GM21619 (cell line): ENCODE data around the gene CSGALNACT2.
A peak's percentile ranks its signal among the peaks of the same experiment; 100 is the strongest.
"Not testable (repeated sequence)": the region's sequence is repeated elsewhere in the genome, so short reads cannot be mapped to it uniquely, and the experiment has no call there.

Source experiments
- ATAC-seq: cut with Tn5 transposase; IDR thresholded peaks from one replicate; pipeline ENCODE4 v1.9.1; 2021; ENCODE audit not compliant: unreplicated experiment

CSGALNACT2 gene

DNA sequence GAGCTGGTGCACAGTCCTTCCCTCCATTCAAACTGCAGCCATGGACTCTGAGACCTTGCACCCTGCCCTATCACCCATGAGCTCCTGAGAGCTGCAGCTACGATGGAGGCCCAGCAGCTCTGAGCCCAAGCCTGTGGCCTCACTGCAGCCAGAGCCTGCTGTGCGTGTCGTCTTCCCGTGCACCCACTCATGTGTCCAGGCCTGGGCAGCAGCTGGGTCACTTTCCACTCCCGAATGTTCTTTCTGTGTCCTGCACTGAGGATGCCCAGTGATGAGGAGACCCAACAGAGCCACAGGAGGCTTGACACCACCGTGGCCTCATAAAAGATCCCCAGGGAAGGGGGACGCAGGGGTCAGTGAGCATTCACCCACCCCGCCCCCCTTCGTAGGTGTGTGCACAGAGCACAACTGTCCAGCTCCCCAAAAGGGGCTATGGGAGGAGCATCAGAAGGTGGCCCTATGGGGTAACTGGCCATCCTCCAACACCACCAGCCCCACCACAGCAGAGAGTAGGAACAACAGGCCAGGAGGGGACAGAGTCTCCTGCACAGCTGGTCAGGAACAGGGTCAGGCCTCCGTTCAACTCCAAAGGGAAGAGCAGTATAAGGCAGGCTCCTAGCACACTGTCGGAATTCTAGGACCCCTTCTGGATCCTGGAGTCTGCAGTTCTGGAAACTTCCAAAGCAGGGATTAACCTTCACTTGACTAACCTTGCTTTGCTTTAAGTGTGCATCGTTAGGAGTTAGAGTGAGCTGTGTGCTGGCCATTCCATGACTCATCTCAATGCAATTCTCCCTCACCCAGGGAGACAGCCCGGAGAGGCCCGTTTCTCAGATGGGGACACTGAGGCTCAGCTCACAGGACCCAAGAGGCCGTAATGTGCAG, 76.1 kb downstream of the CSGALNACT2 start:
- ATAC-seq: no peak

DNA sequence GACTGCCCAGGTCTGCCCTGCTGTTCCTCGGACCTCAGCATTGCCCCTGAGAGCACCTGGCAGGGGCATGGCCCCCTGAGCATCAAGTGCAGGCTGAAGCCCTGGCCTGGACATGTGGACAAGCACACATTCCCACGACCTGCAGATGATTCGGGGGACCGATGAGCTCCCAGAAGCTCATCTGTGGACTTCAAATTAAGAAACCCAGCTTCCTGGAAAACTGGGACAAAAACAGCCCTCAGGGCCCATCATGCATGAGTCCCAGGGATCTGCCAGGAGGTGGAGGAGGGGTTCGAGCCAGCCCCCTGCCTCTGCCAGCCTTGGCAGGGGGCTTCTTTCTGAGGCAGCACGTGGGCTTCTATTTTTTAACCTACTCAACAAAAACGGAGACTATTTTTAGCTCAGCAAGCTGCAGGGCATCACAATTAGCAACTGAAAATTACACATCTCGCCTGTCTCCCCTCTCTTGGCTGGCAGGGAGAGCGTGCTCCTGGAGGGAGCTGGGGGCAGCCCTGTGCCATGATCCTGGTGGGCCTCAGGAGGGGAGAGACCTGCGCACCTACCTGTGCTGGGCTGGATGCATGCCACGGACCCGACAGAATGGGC, 76.8 kb downstream of the CSGALNACT2 start:
- ATAC-seq: no peak

DNA sequence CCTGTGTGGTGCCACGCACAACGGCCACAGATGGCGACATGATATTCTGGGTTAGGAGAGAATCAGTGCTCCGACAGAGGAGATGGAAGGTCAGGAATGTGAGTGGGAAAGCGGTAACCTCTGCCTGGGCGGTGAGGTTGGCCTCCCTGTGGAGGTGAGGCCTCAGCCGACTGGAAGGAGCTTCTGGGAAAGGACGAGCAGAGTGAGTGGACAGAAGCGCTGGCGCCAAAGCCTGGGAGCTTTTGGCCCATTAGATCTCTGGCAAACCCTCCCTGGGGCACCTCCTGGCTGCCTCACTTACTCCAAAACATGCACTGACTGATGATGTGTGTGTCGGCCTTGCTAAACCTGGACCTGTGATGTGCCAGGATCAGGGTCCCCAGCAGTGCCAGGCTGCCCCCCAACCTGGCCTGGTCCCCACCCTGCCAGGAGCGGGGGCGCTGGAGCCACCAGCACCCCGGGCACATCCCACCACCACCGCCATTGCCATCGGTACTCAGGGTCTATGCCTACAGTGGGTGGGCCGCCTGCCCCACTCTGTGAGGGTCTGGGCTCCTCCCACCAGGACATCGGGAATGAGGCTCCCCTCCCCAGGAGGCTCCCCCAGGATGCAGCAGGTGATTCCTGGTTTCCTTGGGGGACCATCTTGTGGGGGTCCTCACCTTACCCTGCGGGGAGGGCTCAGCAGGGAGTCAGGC, 77.7 kb downstream of the CSGALNACT2 start:
- no peak for ATAC-seq

DNA sequence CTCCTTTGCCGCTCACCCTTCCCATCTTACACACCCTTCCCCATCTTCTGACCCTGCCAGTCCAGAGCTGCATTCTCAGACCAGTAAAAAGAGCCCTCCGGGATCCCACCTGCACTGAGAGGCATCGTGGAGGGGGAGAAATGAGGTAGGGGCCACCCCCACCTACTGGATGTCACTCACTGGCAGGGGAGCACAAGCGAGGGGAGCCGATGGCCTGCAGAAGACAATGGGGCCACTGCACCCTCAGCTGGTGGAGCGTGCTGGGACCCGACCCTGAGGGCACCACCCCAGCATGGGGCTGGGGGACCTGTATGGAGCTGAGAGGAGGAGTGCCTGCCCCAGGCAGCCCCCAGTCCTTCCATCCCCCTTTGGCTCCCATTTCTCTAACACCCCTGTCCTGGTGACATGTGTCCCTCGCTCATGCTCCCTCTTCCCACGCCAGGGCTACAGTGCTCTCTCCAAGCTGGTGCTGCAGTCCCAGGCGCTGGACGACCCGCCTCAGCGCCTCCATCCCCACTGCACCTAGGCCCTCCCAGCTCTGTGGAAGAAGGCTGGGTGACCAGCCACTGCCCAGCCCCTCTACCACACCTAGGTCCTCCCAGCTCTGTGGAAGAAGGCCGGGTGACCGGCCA, 78.8 kb downstream of the CSGALNACT2 start:
- ATAC-seq: no peak

DNA sequence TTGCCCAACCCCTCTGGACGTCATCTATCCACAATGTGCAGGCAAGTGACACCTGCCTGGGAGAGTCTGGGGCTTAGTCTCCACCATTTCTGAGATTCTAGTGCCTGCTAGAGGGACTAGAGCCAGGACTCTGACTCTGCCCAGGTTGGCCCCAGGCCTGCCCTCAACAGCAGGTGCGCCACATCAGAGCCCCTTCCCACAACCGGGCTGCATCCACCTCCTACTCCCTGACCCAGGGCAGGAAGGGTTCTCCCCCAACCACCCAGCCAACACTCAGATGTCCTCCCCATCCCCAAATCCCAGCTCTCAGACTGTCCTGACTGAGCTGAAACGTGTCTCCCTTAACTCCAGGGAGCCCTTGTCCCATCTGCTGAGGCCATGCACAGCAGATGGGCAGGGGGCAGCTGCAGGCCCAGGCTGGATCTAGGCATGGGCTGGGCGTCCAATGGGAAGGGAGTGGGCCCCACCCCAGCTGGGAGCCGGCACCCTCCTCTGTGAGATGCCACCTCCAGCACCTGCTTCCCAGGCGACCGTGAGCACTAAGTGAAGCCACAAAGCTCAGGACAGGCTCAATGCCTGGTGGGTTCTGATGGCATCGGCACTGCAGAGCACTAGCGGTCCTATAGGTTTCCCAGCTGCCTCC, 79.4 kb downstream of the CSGALNACT2 start:
- ATAC-seq: no peak

DNA sequence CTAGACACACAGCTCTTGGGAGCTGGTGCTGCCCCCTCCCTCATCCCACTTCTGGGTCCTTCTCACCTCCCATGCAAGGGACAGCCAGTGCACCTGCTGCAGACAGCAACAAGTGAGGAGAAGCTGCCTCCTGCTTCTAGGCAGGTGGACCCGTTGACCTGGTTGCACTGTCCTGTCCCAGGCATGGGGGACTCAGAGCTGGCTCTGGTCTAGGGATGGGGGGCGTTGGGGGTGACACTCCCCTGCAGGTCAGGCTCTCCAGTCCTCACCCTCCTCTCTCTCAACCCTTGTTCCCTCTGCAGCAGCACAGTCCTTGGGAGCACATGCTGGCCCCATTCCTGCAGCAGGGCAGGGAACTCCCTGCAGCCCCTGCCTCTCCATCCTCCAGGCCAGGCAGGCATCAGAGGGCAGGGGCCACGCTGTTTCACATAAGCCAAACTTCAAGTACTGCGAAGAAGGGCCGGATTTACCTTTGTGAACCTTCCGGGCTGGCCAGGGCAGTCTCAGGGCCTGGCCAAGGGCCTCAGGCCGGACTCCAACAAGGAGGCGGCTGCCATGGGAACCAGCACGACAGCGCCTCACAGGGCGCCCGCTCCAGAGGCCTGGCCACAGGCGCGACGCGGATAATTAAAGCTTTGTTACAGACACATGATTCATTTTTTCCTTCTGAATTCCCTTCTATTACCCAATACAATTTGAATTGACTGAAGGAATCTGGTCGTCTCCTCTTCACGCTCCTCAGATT, 80.1 kb downstream of the CSGALNACT2 start:
- ATAC-seq: no peak

DNA sequence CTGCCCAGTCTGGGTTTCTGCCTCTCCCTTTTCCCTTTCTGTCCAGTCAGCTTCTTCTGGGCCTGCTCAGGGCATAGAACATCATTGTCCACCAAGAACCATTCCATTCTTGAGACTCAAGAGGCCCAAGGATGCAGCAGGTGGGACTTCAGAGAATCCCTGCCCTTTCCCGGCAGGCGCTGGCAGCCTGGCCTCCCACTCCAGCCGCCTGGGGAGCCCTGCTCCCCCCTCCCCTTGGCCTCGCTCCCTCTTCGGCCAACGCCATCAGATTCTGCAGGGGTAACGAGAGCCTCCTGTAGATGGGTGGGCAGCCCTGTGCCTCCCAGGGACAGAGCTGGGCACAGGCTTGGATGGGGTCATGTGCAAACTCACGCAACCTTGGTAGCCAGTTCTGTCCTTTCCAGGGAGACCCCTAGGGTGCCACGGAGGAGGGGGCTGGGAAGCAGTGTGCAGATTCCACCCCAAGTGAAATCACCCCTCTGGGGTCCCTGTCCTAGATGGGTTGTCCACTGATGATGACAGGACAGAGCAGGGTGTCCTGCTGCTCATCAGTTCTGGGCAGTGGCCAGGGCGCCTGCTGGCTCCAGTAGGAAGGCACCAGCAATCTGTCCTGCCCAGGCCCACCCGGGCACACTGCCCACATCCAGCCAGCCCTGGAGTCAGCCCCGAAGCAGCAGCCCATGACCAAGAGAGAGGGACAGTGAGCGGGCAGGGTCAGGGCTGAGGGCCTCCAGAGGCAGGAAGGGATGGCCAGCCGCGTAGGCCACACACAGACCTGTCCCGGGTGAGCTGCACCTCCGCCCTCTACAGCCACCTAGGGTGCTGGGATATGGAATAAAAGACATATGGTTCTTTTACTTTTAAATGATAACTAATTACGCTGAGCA, 80.9 kb downstream of the CSGALNACT2 start:
- ATAC-seq: no peak

DNA sequence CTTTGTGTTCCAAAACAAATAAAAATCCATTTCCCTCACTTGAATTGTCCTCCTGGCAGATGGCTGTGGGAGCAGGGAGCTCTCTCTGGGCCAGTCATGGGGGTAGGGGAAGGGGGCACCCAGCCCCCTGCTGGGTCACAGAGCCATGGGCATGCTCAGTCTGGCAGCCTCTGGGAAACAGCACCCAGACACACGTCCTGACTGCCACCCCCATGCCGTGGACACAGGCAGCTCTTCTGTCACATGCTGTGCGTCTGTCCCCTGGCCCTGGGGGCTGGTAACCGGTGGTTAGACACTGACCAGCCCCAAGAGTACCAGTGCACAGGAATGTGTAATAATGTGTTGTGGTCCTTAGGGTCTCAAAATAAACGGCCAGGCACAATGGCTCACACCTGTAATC, 81.6 kb downstream of the CSGALNACT2 start:
- no peak for ATAC-seq

DNA sequence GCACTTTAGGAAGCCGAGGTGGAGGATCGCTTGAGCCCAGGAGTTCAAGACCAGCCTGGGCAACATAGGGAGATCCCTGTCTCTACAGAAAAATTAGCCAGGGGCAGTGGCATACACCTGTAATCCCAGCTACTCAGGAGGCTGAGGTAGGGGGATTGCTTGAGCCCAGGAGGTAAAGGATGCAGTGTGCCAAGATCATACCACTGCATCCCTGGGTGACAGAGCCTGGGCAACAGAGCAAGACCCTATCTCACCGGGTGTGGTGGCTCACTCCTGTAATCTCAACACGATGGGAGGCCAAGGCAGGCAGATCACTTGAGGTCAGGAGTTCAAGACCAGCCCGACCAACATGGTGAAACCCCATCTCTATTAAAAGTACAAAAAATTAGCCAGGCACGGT, 82.0 kb downstream of the CSGALNACT2 start:
- ATAC-seq: not testable (repeated sequence)

DNA sequence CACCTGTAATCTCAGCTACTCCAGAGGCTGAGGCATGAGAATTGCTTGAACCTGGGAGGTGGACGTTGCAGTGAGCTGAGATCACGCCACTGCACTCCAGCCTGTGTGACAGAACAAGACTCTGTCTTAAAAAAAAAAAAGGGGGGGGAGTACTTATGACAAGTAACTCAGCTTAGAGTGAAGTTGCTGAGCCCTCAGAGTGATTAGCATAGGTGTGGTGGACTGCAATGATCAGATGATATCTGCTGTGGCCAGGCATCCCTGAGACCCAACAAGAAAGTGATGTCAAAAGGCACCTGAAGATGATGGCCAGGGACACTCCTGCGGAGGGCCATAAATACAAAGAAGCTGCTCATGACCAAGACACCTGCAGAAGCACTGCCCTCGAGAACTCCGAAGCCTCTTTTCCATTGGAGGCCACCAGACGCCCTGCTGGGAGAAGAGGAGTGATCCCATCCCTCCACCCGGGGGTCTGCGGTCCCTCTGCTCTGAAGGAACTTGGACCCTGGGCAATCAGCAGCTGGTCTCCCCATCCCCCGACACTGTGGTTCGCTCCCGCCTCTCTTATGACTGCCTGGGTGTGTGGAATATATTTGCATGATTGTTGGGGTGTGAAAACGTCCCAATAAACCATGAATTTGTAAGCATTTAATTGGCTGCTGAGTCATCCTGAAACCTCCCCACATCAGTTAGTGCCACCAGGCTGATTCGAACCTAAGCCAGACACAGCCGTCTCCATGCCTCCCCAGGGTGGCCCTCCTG, 82.6 kb downstream of the CSGALNACT2 start:
- ATAC-seq: peak; percentile 48

DNA sequence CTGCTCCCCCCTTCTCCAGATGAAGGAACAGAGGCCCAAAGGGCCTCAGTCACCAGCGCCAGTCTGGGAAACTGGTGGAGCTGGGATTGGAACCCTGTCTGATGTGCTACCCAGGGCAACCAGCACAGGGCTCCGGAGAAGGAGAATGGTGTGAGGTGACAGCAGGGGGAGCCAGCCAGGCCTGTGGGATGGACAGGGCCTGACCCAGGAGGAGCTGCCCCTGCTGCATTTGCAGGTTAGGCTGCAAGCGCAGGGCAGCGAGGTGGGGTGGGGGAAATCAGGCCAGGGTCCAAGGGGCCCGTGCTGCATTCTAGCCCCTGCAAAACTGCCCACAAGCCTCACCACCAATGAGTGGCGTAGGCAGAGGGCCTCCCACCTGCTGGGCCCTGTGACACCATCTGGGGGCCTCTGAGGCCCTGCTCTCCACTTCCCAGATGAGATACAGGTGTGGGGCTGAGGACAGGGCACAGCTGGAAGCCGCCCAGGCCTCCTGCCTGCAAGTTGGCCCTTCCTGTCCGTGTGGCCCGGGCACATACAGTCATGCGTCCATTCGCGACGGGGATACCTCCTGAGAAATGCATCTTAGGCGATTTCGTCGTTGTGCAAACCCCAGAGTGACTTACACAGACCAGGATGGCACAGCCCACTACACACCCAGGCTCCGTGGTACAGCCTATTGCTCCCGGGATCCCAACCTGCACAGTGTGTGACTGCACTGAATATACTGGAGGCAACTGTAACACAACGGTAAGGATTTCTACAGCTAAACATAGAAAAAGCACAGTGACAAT, 83.4 kb downstream of the CSGALNACT2 start:
- peak; percentile 19 for ATAC-seq

DNA sequence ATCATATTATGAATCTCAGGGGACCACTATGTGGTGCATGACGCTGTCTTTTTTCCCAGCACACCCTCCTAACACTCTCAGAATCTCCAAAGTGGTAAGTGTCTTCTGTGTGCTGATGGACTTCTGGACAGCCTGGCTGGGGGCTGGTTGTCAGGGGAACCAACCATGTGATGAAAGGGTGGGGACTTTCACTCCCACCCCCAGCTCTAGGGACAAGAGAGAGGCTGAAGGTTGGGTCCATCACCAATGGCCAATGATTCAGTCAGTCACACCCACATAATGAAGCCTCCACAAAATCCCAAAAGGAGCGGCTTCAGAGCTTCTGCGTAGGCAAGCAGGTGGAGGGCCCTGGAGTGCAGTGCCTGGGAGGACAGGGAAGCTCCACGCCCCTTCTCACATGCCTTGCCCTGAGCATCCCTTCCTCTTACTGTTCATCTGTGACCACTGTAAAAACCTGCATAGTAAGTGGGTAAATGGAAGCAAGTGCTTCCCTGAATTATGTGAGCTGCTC, 84.0 kb downstream of the CSGALNACT2 start:
- ATAC-seq: no peak

DNA sequence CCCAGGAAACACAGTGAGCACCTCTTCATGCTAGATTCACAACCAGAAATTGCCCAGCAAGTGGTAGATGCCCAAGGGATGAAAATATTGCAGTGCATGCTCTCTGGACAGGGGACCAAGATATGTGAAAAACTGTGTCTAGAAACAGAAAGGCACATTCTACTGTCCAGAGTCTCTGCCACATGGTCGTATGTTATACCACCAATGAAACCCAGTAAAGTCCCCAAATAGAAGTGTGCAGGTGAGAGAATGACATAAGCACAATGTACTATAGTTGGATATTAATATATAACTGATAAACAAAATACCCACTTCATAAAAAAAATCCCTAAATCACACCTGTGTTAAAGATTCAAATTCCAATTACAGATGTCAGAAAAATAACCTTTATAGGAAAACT, 84.8 kb downstream of the CSGALNACT2 start:
- no peak for ATAC-seq

DNA sequence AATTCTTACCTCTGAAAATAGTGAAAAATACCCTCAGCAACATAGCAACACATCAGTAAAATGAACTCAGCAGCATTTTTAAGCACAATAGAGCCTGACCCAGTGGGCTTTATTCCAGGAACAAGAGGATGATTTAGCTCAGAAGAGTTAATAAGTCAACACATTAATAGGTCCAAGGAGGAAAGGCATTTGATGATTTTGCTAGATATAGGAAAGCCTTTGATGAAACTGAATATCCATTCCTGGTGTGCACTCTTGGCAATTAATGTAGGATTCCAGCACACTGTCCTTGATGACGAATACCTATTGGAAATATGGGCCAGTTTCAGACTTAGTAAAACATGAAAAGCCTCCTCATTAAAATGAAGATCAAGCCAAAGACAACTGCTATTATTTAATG, 86.1 kb downstream of the CSGALNACT2 start:
- no peak for ATAC-seq

DNA sequence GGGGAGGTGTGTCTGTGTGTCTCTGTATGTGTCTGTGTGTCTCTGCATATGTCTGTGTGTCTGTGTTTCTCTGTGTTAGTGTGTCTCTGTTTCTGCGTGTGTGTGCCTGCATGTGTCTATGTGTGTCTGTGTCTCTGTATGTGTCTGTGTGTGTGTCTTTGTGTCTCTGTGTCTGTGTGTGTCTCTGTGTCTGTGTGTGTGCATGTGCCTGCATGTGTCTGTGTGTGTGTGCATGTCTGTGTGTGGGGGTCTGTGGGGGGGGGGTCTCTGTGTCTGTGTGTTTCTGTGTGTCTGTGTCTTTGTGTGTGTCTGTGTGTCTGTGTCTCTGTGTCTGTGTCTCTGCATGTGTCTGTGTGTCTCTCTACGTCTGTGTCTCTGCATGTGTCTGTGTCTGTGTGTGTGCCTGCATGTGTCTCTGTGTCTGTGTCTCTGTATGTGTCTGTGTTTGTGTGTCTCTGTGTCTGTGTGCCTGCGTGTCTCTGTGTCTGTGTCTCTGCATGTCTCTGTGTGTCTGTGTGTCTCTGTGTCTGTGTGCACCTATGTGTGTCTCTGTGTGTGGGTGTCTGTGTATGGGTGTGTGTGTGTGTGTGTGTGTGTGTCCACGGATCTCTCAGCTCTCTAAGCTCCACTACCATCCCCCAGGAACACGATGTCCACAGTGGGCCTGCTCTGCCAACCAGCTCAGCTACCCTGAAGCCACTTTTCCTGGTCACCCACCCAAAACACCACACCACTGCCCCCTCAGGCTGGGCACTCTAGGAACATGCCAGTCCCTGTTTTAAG, 87.0 kb downstream of the CSGALNACT2 start:
- no peak for ATAC-seq

DNA sequence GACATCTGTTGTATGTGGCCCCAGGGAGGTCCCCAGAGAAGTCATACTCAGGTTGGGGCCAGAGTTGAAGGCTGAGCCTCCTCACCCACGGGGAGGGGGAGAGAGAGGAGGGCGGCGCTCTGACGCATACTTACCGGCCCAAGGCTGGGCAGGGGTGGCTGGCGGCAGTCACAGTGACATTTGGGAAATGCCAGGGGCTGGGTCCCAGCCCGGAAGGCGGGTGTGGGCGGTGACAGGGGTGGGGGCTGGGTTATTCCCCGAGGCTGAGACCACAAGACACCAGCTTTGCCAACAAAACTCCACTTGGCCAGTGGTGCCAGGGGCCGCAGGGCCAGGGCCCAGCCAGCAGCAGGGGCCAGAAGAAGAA, 87.5 kb downstream of the CSGALNACT2 start:
- ATAC-seq: no peak

DNA sequence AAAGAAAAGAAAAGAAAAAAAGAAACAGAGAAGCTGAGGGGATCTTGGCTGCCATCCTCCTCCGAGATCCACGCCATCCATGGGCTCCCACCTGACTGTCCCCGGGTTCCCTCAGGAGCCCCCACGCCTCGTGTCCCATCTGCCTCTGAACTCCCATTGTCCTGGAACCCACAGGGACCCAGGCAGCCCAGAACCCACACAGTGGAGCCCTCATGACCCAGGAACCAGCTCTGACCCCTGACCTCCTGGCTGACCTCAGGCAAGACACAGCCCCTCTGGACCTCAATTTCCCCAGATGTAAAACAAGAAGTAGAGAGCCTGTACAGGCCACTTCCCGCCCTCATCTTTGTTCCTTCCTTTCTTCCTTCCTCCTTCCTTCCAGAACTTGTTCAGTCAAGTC, 88.2 kb downstream of the CSGALNACT2 start:
- ATAC-seq: no peak
